Trophoblast cell (in vitro differentiated cells and primary cell): ENCODE measurements around the gene RHOBTB3. TPM values are rescaled to one million over a fixed set of nuclear protein-coding genes. Genes with fewer than 3 reads are reported as not detected.

Experiments
- DNase-seq, 2 donors: peaks; one replicate each; pipeline ENCODE4 v3.0.0-alpha.2; 2016
- H2AFZ ChIP-seq: 2 replicates; pipeline ENCODE4 v1.6.1; 2013; ENCODE audit warnings: low read length, moderate library complexity, mild to moderate bottlenecking; ENCODE audit not compliant: insufficient read depth, poor library complexity
- H2AK5ac ChIP-seq: 2 replicates; pipeline ENCODE4 v1.6.1; 2013; ENCODE audit warnings: mild to moderate bottlenecking, low read length
- H2BK120ac ChIP-seq: 2 replicates; pipeline ENCODE4 v1.6.1; 2013; ENCODE audit warnings: low read length, mild to moderate bottlenecking, moderate library complexity; ENCODE audit not compliant: insufficient read depth, poor library complexity
- H2BK12ac ChIP-seq: 2 replicates; pipeline ENCODE4 v1.6.1; 2013; ENCODE audit warnings: mild to moderate bottlenecking, low read length, moderate library complexity
- H2BK5ac ChIP-seq: 2 replicates; pipeline ENCODE4 v1.6.1; 2013; ENCODE audit warnings: low read length, low read depth, moderate library complexity, mild to moderate bottlenecking; ENCODE audit not compliant: poor library complexity
- H3K14ac ChIP-seq: 2 replicates; pipeline ENCODE4 v1.6.1; 2013; ENCODE audit warnings: mild to moderate bottlenecking, low read length
- H3K18ac ChIP-seq: 2 replicates; pipeline ENCODE4 v1.6.1; 2013; ENCODE audit warnings: mild to moderate bottlenecking, low read length
- H3K23ac ChIP-seq: 2 replicates; pipeline ENCODE4 v1.6.1; 2013; ENCODE audit warnings: low read length
- H3K27ac ChIP-seq: 2 replicates; pipeline ENCODE4 v1.5.1; 2013; ENCODE audit warnings: low read depth, mild to moderate bottlenecking, inconsistent platforms, low read length, moderate library complexity
- H3K27me3 ChIP-seq: 2 replicates; pipeline ENCODE4 v1.6.1; 2013; ENCODE audit warnings: inconsistent platforms, mild to moderate bottlenecking, low read length, moderate library complexity; ENCODE audit not compliant: insufficient read depth
- H3K36me3 ChIP-seq, 2 experiments: 1 replicate in 1 of 2; 2 replicates in 1 of 2; pipeline ENCODE4 v1.6.1; 2013; ENCODE audit warnings: low read length in 2 of 2, mild to moderate bottlenecking in 2 of 2, moderate library complexity in 1 of 2; ENCODE audit not compliant: insufficient read depth in 2 of 2, control insufficient read depth in 1 of 2
- H3K4ac ChIP-seq: 2 replicates; pipeline ENCODE4 v1.6.1; 2013; ENCODE audit warnings: low read depth, mild to moderate bottlenecking, low read length, moderate library complexity
- H3K4me1 ChIP-seq, 2 experiments: 1 replicate in 1 of 2; 2 replicates in 1 of 2; pipeline ENCODE4 v1.6.1; 2013; ENCODE audit warnings: low read length in 2 of 2, mild to moderate bottlenecking in 2 of 2, moderate library complexity in 1 of 2; ENCODE audit not compliant: insufficient read depth in 2 of 2, control insufficient read depth in 1 of 2
- H3K4me2 ChIP-seq: 2 replicates; pipeline ENCODE4 v1.6.1; 2013; ENCODE audit warnings: inconsistent platforms, mild to moderate bottlenecking, low read length, moderate library complexity
- H3K4me3 ChIP-seq: 2 replicates; pipeline ENCODE4 v1.5.1; 2013; ENCODE audit warnings: mild to moderate bottlenecking, low read depth, low read length, inconsistent platforms
- H3K79me1 ChIP-seq: one replicate; pipeline ENCODE4 v1.6.1; 2013; ENCODE audit warnings: low read length
- H3K79me2 ChIP-seq: 2 replicates; pipeline ENCODE4 v1.6.1; 2013; ENCODE audit warnings: low read length, mild to moderate bottlenecking; ENCODE audit not compliant: control insufficient read depth, insufficient read depth, poor library complexity
- H3K9ac ChIP-seq: 2 replicates; pipeline ENCODE4 v1.6.1; 2013; ENCODE audit warnings: mild to moderate bottlenecking, low read length
- H3K9me3 ChIP-seq: 2 replicates; pipeline ENCODE4 v1.6.1; 2013; ENCODE audit warnings: low read depth, mild to moderate bottlenecking, control low read depth, inconsistent platforms, low read length; ENCODE audit not compliant: insufficient read depth
- H4K12ac ChIP-seq: 2 replicates; pipeline ENCODE4 v1.6.1; 2013; ENCODE audit warnings: low read depth, mild to moderate bottlenecking, low read length, moderate library complexity
- H4K8ac ChIP-seq: 2 replicates; pipeline ENCODE4 v1.6.1; 2013; ENCODE audit warnings: low read depth, mild to moderate bottlenecking, low read length, moderate library complexity
- H4K91ac ChIP-seq: one replicate; pipeline ENCODE4 v1.6.1; 2013; ENCODE audit warnings: low read depth, mild to moderate bottlenecking, low read length, moderate library complexity
- WGBS: extraction: QIAGEN DNeasy Blood & Tissue Kit; methylation state at CpG from one replicate; pipeline ENCODE4 v1.1.7; 2013; ENCODE audit warnings: missing lambda C conversion rate; ENCODE audit not compliant: insufficient read length, insufficient coverage; ENCODE audit errors: extremely low coverage; 5-methylcytosine and 5-hydroxymethylcytosine counted together
- polyA plus RNA-seq: library from polyadenylated mRNA; stranded (reverse); fragments of 200-250 nt; gene quantifications from 2 replicates; pipeline ENCODE4 v1.2.3, GENCODE V29; 2013

The RHOBTB3 gene
- polyA plus RNA-seq: 333 and 351 TPM in 2 replicates

GRCh38 chr5:95730730-95731570 is at the start of gene RHOBTB3:
Gene RHOBTB3, plus strand, starts transcription at chr5:95731336. Its CDS starts 347 bp downstream, at chr5:95731683.
- Histone ChIP-seq H2BK12ac (peak within 1 kb of the TSS; percentile 0), H3K9me3 (no peaks in the 10 kb centered on the region), H4K12ac (peak within 1 kb of the TSS; percentile 6), H3K18ac (peak within 1 kb of the TSS; percentile 94), H3K14ac (peak within 1 kb of the TSS; percentile 68), H2AFZ (peak within 1 kb of the TSS; percentile 50), H3K4me1 (peaks cover 3 to 13% of the 10 kb centered on the region in 2 experiments), H4K8ac (peak within 1 kb of the TSS; percentile 26), H3K36me3 (peaks cover 3 to 7% of the 10 kb centered on the region in 2 experiments), H3K4me2 (peak within 1 kb of the TSS; percentile 76), H3K27ac (peak within 1 kb of the TSS; percentile 88), H3K4me3 (peak within 1 kb of the TSS; percentile 96), H3K23ac (no peak within 1 kb of the TSS), H2AK5ac (peak within 1 kb of the TSS; percentile 8), H2BK120ac (peak within 1 kb of the TSS; percentile 64), H3K79me2 (peaks cover 15% of the 10 kb centered on the region), H3K27me3 (no peaks in the 10 kb centered on the region), H2BK5ac (peak within 1 kb of the TSS; percentile 44), H3K4ac (peak within 1 kb of the TSS; percentile 46), H3K9ac (peak within 1 kb of the TSS; percentile 97), H4K91ac (peak within 1 kb of the TSS; percentile 73), H3K79me1 (peaks cover 24% of the 10 kb centered on the region)
- WGBS: no CpG with 5 or more reads among the region's 78 CpGs
- peak; percentile 22 to 39 for DNase-seq

GRCh38 chr5:95682891-95683290 is 48.2 kb upstream of the RHOBTB3 start, which contains the start of gene SPATA9:
Gene SPATA9, minus strand, starts transcription at chr5:95682991. Its CDS starts 137 bp downstream, at chr5:95682854.
- Histone ChIP-seq H4K91ac (no peak within 1 kb of the TSS), H2BK12ac (peak within 1 kb of the TSS; percentile 27), H3K9me3 (no peaks in the 10 kb centered on the region), H2AFZ (no peak within 1 kb of the TSS), H3K23ac (no peak within 1 kb of the TSS), H2BK5ac (no peak within 1 kb of the TSS), H3K79me2 (no peaks in the 10 kb centered on the region), H4K8ac (no peak within 1 kb of the TSS), H3K27ac (no peak within 1 kb of the TSS), H3K9ac (no peak within 1 kb of the TSS), H3K4me1 (peaks cover 2 to 9% of the 10 kb centered on the region in 2 experiments), H3K4me3 (no peak within 1 kb of the TSS), H2AK5ac (no peak within 1 kb of the TSS), H3K4me2 (no peak within 1 kb of the TSS), H3K79me1 (peaks cover 9% of the 10 kb centered on the region), H3K18ac (no peak within 1 kb of the TSS), H2BK120ac (peak within 1 kb of the TSS; percentile 30), H3K36me3 (no peaks in the 10 kb centered on the region), H3K27me3 (no peaks in the 10 kb centered on the region), H3K14ac (no peak within 1 kb of the TSS), H3K4ac (no peak within 1 kb of the TSS), H4K12ac (no peak within 1 kb of the TSS)
- WGBS: no CpG with 5 or more reads among the region's 1 CpG
- DNase-seq: no peak

GRCh38 chr5:95684361-95684760 is 46.8 kb upstream of the RHOBTB3 start:
- Histone ChIP-seq H4K91ac (no peak overlapping the region), H2BK5ac (no peak overlapping the region), H2AFZ (no peak overlapping the region), H3K4me1 (peaks cover 1 to 5% of the 10 kb centered on the region in 2 experiments), H3K4me3 (no peak overlapping the region), H3K27ac (no peak overlapping the region), H3K9me3 (no peaks in the 10 kb centered on the region), H2BK12ac (no peak overlapping the region), H4K8ac (no peak overlapping the region), H3K4me2 (no peak overlapping the region), H4K12ac (no peak overlapping the region), H3K14ac (no peak overlapping the region), H3K23ac (no peak overlapping the region), H2AK5ac (no peak overlapping the region), H2BK120ac (no peak overlapping the region), H3K27me3 (no peaks in the 10 kb centered on the region), H3K18ac (no peak overlapping the region), H3K9ac (no peak overlapping the region), H3K36me3 (no peaks in the 10 kb centered on the region), H3K4ac (no peak overlapping the region), H3K79me2 (no peaks in the 10 kb centered on the region), H3K79me1 (peaks cover 7% of the 10 kb centered on the region)
- WGBS: no CpG with 5 or more reads among the region's 2 CpGs
- DNase-seq: no peak

- Histone ChIP-seq H2AK5ac (no peak overlapping the region), H4K91ac (no peak overlapping the region), H4K8ac (no peak overlapping the region), H3K36me3 (no peaks in the 10 kb centered on the region), H3K4ac (no peak overlapping the region), H3K4me1 (peaks cover 0 to 4% of the 10 kb centered on the region in 2 experiments), H3K23ac (no peak overlapping the region), H2AFZ (no peak overlapping the region), H3K18ac (no peak overlapping the region), H3K9ac (no peak overlapping the region), H3K14ac (no peak overlapping the region), H3K79me2 (no peaks in the 10 kb centered on the region), H3K4me2 (no peak overlapping the region), H2BK12ac (no peak overlapping the region), H2BK120ac (no peak overlapping the region), H3K79me1 (peaks cover 9% of the 10 kb centered on the region), H3K9me3 (no peaks in the 10 kb centered on the region), H2BK5ac (no peak overlapping the region), H3K27me3 (no peaks in the 10 kb centered on the region), H3K4me3 (no peak overlapping the region), H3K27ac (peak overlapping the region; percentile 76), H4K12ac (no peak overlapping the region)
- WGBS: no CpG with 5 or more reads among the region's 2 CpGs
- peak in 1 of 2 donors; percentile 69 for DNase-seq
Observed at GRCh38 chr5:95686651-95687050, 44.5 kb upstream of the RHOBTB3 start.
